Fibroblast of the aortic adventitia (primary cell): ENCODE data around the gene SURF6. TPM values are rescaled to one million over a fixed set of nuclear protein-coding genes. Genes with fewer than 3 reads are reported as not detected.
A peak's percentile ranks its signal among the peaks of the same experiment; 100 is the strongest.
"Not testable (repeated sequence)": the region's sequence is repeated elsewhere in the genome, so short reads cannot be mapped to it uniquely, and the experiment has no call there.

Experiments
- DNase-seq: peaks from one replicate; pipeline ENCODE4 v3.0.0-alpha.2; 2010; ENCODE audit warnings: low read depth
- H3K4me3 ChIP-seq: 2 replicates; pipeline ENCODE4 v1.5.1; 2011; ENCODE audit warnings: low read depth, mild to moderate bottlenecking, control low read depth, low read length, moderate library complexity
- total RNA-seq: library from RNA; depleted of rRNA; stranded (reverse); fragments of >200 nt; gene quantifications from 2 replicates; pipeline ENCODE4 v1.2.3, GENCODE V29; 2012; ENCODE audit warnings: low replicate concordance
- TF ChIP-seq, protein P1 (sequence below): IDR thresholded peaks from 2 replicates; pipeline ENCODE4 v1.5.1; 2011; ENCODE audit warnings: mild to moderate bottlenecking, low read length, control low read depth, inconsistent platforms; ENCODE audit not compliant: insufficient read depth

Gene SURF6
- total RNA-seq, 1 donor: 6.9 TPM

DNA sequence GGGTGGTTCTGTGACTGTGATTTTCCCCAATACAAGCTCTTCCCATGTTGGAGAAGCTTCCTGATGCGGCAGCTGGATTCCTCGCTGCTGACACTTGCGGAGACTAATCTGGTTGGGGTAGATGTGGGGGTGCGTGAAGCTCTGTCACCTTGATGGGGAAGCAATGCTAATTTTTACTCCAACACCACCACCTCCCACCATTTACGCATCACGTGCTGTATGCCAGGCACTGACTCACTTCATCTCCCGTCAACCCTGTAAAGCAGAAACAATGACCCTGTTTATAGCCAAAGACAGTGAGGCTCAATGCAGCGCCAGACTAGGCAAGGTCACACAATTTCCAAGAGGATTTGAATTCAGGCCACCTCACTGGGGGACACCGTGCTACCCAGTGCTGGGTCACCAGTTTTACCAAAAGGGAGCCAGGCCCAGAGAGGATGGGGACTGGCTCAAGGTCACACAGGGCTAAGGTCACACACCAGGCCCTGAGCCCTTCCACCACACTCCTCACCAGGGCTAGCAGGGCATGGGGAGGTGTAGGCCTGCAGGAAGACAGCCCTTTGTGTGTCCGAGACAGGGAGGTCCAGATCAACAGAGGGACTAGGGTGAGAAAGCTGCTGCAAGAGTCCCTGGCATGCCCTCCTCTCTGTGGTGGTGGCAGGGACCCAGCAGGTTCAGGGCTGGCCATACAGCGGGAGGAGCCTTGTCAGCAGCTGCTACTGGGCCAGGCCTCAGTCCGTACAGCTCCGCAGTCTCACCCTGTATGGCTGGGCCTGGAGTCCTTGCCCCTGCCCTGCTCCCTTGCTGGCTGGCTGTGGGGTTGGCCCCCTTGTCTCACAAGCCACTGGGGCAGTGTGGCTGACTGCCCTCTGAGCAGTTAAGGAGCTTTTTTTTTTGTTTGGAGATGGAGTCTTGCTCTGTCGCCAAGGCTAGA is 43.4 kb upstream of the SURF6 start:
- TF ChIP-seq, protein P1, sequence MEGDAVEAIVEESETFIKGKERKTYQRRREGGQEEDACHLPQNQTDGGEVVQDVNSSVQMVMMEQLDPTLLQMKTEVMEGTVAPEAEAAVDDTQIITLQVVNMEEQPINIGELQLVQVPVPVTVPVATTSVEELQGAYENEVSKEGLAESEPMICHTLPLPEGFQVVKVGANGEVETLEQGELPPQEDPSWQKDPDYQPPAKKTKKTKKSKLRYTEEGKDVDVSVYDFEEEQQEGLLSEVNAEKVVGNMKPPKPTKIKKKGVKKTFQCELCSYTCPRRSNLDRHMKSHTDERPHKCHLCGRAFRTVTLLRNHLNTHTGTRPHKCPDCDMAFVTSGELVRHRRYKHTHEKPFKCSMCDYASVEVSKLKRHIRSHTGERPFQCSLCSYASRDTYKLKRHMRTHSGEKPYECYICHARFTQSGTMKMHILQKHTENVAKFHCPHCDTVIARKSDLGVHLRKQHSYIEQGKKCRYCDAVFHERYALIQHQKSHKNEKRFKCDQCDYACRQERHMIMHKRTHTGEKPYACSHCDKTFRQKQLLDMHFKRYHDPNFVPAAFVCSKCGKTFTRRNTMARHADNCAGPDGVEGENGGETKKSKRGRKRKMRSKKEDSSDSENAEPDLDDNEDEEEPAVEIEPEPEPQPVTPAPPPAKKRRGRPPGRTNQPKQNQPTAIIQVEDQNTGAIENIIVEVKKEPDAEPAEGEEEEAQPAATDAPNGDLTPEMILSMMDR: no peak
- H3K4me3 ChIP-seq: no peak overlapping the region
- DNase-seq: no peak

- DNase-seq: no peak
- H3K4me3 ChIP-seq: no peak overlapping the region
These were observed 42.5 kb upstream of the SURF6 start for GRCh38 chr9:133378408-133378962.

GRCh38 chr9:133377721-133378216 is 41.8 kb upstream of the SURF6 start:
- peak; percentile 45 for DNase-seq
- TF ChIP-seq, protein P1: no peak

More at GRCh38 chr9:133378408-133378962, 42.5 kb upstream of the SURF6 start:
- TF ChIP-seq, protein P1: no peak

DNA sequence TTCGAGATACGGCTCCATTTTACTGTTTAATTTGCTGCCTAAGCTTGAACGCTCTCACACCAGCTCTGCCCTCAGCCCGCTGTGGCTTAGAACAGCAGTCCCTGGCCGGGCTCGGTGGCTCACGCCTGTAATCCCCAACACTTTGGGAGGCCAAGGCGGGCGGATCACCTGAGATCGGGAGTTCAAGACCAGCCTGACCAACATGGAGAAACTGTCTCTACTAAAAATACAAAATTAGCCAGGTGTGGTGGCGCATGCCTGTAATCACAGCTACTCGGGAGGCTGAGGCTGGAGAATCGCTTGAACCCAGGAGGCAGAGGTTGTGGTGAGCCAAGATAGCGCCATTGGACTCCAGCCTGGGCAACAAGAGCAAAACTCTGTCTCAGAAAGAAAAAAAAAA is 41.3 kb upstream of the SURF6 start:
- not testable (repeated sequence) for H3K4me3 ChIP-seq, DNase-seq

More at GRCh38 chr9:133377721-133378216, 41.8 kb upstream of the SURF6 start:
- no peak overlapping the region for H3K4me3 ChIP-seq

DNA sequence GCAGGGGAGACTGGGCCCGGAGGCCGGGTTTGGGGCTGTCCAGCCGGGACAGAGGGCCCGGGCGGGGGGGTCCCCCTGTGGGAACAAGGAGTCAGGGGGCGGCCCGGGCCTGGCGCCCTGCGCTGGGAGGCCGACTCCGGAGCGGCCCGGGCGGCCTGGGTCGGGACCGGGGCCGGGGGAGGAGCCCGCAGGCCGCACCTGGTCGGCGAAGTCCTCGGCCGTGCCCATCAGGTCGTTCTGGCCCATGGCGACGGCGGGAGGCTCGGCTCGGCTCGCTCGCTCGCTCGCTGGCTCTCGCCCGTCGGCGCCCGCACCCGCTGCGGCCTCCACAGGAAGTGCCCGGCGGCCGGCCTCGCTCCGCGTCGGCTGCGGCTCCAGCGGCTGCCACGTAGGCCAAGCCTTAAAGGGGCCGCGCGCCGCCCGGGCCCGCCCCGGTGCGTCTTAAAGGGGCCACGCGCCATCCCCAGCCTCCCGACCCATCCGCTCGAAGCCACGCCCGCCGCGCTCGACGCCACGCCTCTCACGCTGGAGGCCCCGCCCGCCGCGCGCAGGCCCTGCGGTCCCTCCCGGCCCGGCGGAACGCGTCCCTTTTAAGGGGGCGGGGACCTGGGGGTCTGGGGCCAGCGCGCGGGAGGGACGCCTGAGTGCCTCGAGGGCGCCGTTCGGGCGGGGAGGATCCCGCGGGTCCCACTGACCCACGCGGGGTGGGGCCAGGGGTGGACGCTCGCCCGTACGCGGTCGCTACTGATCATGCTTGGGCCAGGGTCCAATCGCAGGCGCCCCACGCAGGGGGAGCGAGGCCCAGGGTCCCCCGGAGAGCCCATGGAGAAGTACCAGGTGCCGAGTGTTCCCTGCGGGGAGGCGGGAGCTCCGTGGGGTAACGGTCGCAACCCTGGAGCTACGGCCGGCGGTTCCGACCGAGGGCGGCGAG is 40.0 kb upstream of the SURF6 start, which contains the start of the genes STKLD1 and SURF4:
Gene STKLD1, plus strand, starts transcription at position 643 of the 931 bp plus-strand sequence. Its CDS starts 108 bp downstream, at position 751.
Gene SURF4, minus strand, starts transcription at position 337 of the 931 bp plus-strand sequence. Its CDS starts 91 bp downstream, at position 246.
- TF ChIP-seq, protein P1: no peak
- peak; percentile 94 for DNase-seq
- H3K4me3 ChIP-seq: peak within 1 kb of the TSS; percentile 91

DNA sequence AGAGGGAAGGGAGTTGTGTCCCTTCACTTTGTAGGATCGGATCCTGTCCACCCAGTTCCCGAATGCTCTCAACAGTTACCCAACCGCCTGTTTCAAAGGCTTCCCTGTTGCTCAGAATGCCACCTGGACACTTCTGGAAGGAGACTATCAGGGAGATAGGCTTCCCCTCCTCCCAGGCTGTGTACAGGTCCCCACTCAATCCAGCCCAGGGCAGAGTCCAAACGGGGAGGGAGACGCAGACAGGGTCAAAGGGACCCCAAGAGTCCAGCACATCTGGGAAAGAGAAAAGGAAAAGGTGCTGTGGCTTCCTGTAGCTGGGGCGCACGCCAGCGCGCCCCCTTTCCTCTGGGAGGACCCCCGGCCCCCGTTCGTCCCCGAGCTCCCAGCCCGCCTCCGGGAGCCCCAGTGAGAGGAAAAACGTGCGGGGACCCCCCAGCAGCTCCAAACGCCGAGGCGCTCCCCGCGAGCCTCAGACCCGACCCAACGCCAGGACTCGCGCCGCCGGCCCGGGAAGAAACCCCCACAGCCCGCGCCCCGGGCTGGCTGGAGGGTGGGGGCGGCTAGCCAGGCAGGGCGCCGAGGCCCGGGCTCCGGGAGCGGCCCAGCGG is 39.2 kb upstream of the SURF6 start:
- DNase-seq: peak; percentile 42
- H3K4me3 ChIP-seq: peak overlapping the region; percentile 91
- TF ChIP-seq, protein P1: no peak
